ENCODE results near the gene TTC28. TPM values are rescaled to one million over a fixed set of nuclear protein-coding genes. Genes with fewer than 3 reads are reported as not detected.

The TTC28 gene
- total RNA-seq, 1 donor from 2014 or later, result 7.9 TPM

DNA sequence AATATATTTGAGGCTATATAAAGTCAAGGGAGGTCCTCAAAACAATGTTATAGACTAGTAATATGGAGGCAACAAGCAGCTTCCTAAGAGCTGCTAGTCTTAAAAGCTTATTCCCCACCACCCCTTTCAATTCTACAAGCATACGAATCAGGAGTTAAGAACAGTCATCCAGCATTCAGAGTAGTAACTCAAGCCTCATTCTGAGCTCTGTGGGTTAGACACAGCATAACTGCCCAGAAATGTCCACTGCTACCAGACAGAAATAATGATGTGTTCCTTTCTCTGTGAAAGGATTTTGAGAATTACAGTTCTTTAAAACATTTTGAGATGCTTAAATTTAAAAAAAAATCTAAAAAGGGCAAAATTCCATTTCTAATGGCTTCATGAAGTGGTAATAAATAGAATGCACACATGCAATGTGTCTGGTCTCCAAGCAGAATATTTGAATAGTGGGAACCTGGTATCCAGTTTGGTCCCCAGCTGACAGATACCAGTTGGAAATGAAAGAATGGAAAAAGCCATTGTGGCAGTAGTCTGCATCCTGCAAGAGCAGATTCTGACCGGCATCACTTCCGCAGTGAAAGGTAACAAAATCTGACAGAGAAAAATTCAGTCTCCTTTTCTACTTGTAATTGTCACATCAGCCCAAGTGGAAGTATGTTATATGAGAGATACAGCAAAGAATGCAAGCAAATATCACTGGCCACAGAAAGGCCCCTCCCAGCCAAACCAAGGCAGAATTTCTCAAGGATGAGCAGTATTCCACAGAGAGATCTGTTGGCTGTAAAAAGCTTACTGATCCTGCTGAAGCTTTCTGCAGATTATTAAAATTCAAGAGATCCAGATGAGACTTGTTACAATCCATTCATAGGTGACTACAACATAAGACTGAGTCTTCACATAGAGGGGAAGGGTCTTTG is 449.8 kb downstream of the TTC28 start:
- Mint-ChIP-seq H3K4me1 (no peaks in the 10 kb centered on the region), H3K27ac (no peak overlapping the region), H3K27me3 (peaks cover 3% of the 10 kb centered on the region), H3K36me3 (ENCODE audit: low read depth) (no peaks in the 10 kb centered on the region), H3K9me3 (no peaks in the 10 kb centered on the region), H3K4me3 (no peak overlapping the region)
- DNase-seq (no peak), ATAC-seq (ENCODE audit: low read depth) (no peak)
- TF ChIP-seq, protein P1, sequence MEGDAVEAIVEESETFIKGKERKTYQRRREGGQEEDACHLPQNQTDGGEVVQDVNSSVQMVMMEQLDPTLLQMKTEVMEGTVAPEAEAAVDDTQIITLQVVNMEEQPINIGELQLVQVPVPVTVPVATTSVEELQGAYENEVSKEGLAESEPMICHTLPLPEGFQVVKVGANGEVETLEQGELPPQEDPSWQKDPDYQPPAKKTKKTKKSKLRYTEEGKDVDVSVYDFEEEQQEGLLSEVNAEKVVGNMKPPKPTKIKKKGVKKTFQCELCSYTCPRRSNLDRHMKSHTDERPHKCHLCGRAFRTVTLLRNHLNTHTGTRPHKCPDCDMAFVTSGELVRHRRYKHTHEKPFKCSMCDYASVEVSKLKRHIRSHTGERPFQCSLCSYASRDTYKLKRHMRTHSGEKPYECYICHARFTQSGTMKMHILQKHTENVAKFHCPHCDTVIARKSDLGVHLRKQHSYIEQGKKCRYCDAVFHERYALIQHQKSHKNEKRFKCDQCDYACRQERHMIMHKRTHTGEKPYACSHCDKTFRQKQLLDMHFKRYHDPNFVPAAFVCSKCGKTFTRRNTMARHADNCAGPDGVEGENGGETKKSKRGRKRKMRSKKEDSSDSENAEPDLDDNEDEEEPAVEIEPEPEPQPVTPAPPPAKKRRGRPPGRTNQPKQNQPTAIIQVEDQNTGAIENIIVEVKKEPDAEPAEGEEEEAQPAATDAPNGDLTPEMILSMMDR (IDR thresholded peaks at IDR 0.05), result no peak
- ChIA-PET CTCF (interaction anchor here (1.0 kb wide), 1 partner anchor 11 kb away, joined by 3 read pairs; no protein-coding TSS in a partner anchor), POLR2A (no interaction called here)
- intact Hi-C loops (cut with micrococcal nuclease), result no loop called here

DNA sequence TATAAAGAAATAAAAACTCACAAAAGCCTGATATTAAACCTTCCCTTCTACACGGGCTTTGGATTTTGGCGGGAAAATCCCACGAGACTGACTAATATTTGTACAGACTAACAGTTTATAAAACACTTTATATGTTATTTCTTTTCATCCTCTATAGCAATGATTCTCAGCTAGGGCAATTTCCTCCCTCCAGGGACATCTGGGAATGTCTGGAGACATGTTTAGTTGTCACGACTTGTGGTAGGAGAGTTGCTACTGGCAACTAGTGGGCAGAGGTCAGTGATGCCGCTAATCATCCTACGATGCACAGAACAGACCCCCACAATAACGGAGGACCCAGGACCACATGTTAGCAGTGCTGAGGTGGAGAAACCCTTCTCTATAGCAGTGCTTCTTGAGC is 455.8 kb downstream of the TTC28 start:
- Mint-ChIP-seq H3K27me3 (peaks cover 3% of the 10 kb centered on the region), H3K4me3 (no peak overlapping the region), H3K9me3 (no peaks in the 10 kb centered on the region), H3K36me3 (ENCODE audit: low read depth) (no peaks in the 10 kb centered on the region), H3K27ac (no peak overlapping the region), H3K4me1 (no peaks in the 10 kb centered on the region)
- POLR2A ChIA-PET, result no interaction called here
- CTCF ChIA-PET, result no interaction called here
- DNase-seq, result no peak
- intact Hi-C loops (cut with micrococcal nuclease), result no loop called here
- TF ChIP-seq, protein P1 (IDR thresholded peaks at IDR 0.05), result no peak
- ATAC-seq (ENCODE audit: low read depth), result no peak

DNA sequence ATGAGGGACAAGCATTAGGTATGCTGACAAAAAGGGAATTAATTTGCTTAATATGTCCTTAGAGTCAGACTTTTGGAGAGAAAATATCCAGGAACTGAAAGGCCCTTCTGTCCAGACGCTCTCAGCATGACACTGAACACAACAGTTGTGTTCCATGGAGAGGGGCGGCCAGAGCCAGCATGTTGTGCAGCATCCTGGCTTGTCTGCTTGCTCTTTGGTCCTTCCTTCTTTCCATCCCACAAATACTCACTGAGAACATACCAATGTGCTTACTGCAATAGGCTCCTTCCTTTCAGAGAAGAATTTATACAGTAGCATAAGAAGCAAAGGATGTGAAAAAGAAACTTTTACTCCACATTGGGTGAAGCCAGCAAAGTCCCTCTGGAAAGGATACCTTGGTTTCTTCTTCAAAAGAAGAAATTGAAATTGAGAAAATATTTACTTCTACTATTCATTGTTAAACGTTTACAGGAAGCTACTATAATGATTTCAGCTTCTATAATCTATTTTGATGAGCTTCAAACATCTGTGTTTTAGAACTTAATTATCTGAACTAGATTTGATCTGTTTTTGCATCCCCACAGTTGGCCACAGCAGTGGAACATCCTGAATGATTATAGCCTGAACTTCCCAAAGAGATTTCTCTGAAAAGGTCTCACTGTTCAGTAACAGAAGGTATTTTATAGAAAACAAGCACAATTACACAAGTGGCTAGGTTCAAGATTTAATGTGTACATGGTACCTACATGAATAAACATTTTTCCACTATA is 456.5 kb downstream of the TTC28 start:
- Mint-ChIP-seq H3K36me3 (ENCODE audit: low read depth) (no peaks in the 10 kb centered on the region), H3K4me3 (no peak overlapping the region), H3K27ac (no peak overlapping the region), H3K9me3 (no peaks in the 10 kb centered on the region), H3K27me3 (peaks cover 3% of the 10 kb centered on the region), H3K4me1 (no peaks in the 10 kb centered on the region)
- CTCF ChIA-PET, result no interaction called here
- POLR2A ChIA-PET, result no interaction called here
- ATAC-seq (ENCODE audit: low read depth), result no peak
- no peak for DNase-seq
- TF ChIP-seq, protein P1 (IDR thresholded peaks at IDR 0.05), result no peak
- intact Hi-C loops (cut with micrococcal nuclease), result no loop called here

DNA sequence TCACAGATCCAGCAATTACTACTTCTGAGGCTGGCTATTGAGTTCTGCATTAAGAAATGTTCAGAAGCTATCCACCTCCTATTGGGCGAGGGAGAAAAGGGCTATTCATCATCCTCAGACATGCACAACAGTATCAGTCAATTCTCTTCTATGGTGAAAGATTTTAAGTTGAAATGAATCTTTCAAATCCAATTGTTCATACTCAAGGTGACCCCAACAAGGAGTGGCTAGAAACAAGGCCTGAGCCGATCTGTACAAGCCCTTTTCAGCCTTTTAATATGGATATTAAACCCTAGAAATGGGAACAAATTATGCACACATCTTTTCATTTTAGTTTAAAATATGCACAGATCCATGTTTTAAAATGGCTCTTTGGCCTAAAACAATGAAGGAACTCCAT is 457.1 kb downstream of the TTC28 start:
- Mint-ChIP-seq H3K36me3 (ENCODE audit: low read depth) (no peaks in the 10 kb centered on the region), H3K27ac (no peak overlapping the region), H3K4me1 (no peaks in the 10 kb centered on the region), H3K4me3 (no peak overlapping the region), H3K27me3 (no peaks in the 10 kb centered on the region), H3K9me3 (no peaks in the 10 kb centered on the region)
- DNase-seq (no peak), ATAC-seq (ENCODE audit: low read depth) (no peak)
- CTCF ChIA-PET, result no interaction called here
- POLR2A ChIA-PET, result no interaction called here
- intact Hi-C loops (cut with micrococcal nuclease), result no loop called here
- TF ChIP-seq, protein P1 (IDR thresholded peaks at IDR 0.05), result no peak

DNA sequence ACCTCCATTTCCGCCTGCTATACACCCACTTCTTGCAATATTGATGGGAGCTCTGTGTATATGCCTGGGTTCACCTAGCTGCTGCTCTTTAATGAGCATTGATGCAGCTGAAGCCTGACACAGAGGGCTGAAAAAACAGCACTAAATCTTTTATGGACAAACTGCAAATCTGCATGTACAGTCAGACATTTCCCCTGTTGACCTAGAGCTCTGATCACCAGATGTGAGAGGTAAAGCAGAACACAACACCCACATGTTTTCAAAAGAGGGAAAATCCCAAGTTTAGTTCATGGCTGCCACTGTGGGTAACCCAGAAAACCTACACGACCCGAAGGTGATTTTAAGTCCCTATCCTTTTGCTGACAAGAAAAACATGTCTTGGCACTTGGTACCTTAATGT is 457.6 kb downstream of the TTC28 start:
- no peak for ATAC-seq (ENCODE audit: low read depth)
- Mint-ChIP-seq H3K9me3 (no peaks in the 10 kb centered on the region), H3K36me3 (ENCODE audit: low read depth) (no peaks in the 10 kb centered on the region), H3K27me3 (no peaks in the 10 kb centered on the region), H3K27ac (no peak overlapping the region), H3K4me1 (no peaks in the 10 kb centered on the region), H3K4me3 (no peak overlapping the region)
- CTCF ChIA-PET, result no interaction called here
- POLR2A ChIA-PET, result no interaction called here
- no peak for DNase-seq
- TF ChIP-seq, protein P1 (IDR thresholded peaks at IDR 0.05), result no peak
- intact Hi-C loops (cut with micrococcal nuclease), result no loop called here
